ENCODE data around the gene RFPL3.

GRCh38 chr22:32333141-32333768 is 24.4 kb upstream of the RFPL3 start:
- TF ChIP-seq, protein P1, sequence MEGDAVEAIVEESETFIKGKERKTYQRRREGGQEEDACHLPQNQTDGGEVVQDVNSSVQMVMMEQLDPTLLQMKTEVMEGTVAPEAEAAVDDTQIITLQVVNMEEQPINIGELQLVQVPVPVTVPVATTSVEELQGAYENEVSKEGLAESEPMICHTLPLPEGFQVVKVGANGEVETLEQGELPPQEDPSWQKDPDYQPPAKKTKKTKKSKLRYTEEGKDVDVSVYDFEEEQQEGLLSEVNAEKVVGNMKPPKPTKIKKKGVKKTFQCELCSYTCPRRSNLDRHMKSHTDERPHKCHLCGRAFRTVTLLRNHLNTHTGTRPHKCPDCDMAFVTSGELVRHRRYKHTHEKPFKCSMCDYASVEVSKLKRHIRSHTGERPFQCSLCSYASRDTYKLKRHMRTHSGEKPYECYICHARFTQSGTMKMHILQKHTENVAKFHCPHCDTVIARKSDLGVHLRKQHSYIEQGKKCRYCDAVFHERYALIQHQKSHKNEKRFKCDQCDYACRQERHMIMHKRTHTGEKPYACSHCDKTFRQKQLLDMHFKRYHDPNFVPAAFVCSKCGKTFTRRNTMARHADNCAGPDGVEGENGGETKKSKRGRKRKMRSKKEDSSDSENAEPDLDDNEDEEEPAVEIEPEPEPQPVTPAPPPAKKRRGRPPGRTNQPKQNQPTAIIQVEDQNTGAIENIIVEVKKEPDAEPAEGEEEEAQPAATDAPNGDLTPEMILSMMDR (conservative IDR thresholded peaks at IDR 0.05; ENCODE audit: low read depth in 2 of 2), result no peak
- TF ChIP-seq ZNF331 (CRISPR knock-in tag; IDR thresholded peaks at IDR 0.05; ENCODE audit: low read depth) (no peak), STAT1 (IDR thresholded peaks at IDR 0.05; ENCODE audit: unreplicated experiment) (no peak), EZH2phosphoT487 (IDR thresholded peaks at IDR 0.05; ENCODE audit: unreplicated experiment) (no peak), EZH2 (IDR thresholded peaks at IDR 0.05; ENCODE audit: low read depth, unreplicated experiment) (no peak), JUNB (IDR thresholded peaks at IDR 0.05; ENCODE audit: unreplicated experiment) (no peak), POLR2AphosphoS5 (IDR thresholded peaks at IDR 0.05; ENCODE audit: low read depth) (no peak), CREB1 (CRISPR knock-in tag; IDR thresholded peaks at IDR 0.05; ENCODE audit: low read depth) (no peak)
- TF ChIP-seq, protein P2, sequence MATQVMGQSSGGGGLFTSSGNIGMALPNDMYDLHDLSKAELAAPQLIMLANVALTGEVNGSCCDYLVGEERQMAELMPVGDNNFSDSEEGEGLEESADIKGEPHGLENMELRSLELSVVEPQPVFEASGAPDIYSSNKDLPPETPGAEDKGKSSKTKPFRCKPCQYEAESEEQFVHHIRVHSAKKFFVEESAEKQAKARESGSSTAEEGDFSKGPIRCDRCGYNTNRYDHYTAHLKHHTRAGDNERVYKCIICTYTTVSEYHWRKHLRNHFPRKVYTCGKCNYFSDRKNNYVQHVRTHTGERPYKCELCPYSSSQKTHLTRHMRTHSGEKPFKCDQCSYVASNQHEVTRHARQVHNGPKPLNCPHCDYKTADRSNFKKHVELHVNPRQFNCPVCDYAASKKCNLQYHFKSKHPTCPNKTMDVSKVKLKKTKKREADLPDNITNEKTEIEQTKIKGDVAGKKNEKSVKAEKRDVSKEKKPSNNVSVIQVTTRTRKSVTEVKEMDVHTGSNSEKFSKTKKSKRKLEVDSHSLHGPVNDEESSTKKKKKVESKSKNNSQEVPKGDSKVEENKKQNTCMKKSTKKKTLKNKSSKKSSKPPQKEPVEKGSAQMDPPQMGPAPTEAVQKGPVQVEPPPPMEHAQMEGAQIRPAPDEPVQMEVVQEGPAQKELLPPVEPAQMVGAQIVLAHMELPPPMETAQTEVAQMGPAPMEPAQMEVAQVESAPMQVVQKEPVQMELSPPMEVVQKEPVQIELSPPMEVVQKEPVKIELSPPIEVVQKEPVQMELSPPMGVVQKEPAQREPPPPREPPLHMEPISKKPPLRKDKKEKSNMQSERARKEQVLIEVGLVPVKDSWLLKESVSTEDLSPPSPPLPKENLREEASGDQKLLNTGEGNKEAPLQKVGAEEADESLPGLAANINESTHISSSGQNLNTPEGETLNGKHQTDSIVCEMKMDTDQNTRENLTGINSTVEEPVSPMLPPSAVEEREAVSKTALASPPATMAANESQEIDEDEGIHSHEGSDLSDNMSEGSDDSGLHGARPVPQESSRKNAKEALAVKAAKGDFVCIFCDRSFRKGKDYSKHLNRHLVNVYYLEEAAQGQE (IDR thresholded peaks at IDR 0.05; ENCODE audit: unreplicated experiment), result no peak

All from GM23338 (cell line).